ENCODE measurements around the gene PRSS33. TPM values are rescaled to one million over a fixed set of nuclear protein-coding genes. Genes with fewer than 3 reads are reported as not detected.

The PRSS33 gene
- total RNA-seq, 4 donors from 2014 or later: not detected

DNA sequence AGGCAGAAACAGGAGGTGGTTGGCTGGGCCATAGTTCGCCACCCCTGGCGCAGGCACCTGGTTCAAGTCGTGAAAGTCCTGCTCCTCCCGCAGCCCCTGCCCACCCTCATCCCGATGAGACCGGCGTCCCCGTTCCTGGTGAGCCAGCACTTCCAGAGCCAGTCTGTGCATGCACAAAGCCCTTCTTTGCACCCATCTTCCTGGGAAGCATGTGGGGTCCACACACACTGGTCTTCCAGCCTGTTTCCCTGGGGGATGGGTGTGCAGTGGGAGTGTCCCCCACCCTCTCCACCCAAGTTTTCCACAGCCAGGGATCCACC is 41.1 kb upstream of the PRSS33 start:
- Histone ChIP-seq H3K9me3 (no peaks in the 10 kb centered on the region), H3K4me1 (peaks cover 0 to 11% (median 9%) of the 10 kb centered on the region in 3 donors), H3K27ac (no peak overlapping the region), H3K27me3 (peaks cover 0 to 84% (median 0%) of the 10 kb centered on the region in 4 donors), H3K4me3 (no peak overlapping the region), H3K36me3 (no peaks in the 10 kb centered on the region)
- no peak for DNase-seq
- TF ChIP-seq POLR2A (IDR thresholded peaks at IDR 0.05): no peak
- TF ChIP-seq, protein P1, sequence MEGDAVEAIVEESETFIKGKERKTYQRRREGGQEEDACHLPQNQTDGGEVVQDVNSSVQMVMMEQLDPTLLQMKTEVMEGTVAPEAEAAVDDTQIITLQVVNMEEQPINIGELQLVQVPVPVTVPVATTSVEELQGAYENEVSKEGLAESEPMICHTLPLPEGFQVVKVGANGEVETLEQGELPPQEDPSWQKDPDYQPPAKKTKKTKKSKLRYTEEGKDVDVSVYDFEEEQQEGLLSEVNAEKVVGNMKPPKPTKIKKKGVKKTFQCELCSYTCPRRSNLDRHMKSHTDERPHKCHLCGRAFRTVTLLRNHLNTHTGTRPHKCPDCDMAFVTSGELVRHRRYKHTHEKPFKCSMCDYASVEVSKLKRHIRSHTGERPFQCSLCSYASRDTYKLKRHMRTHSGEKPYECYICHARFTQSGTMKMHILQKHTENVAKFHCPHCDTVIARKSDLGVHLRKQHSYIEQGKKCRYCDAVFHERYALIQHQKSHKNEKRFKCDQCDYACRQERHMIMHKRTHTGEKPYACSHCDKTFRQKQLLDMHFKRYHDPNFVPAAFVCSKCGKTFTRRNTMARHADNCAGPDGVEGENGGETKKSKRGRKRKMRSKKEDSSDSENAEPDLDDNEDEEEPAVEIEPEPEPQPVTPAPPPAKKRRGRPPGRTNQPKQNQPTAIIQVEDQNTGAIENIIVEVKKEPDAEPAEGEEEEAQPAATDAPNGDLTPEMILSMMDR (IDR thresholded peaks at IDR 0.05): no peak
- intact Hi-C loops (cut with DNase I): no loop called here
- WGBS, 2 donors: 94 to 98% methylated on average over 6 to 8 of the region's 8 CpGs

- TF ChIP-seq POLR2A (IDR thresholded peaks at IDR 0.05): no peak
- TF ChIP-seq, protein P1 (IDR thresholded peaks at IDR 0.05): no peak
- Histone ChIP-seq H3K4me1 (peaks cover 0 to 11% (median 9%) of the 10 kb centered on the region in 3 donors), H3K4me3 (no peak overlapping the region), H3K27me3 (peaks cover 0 to 83% (median 0%) of the 10 kb centered on the region in 4 donors), H3K9me3 (no peaks in the 10 kb centered on the region), H3K36me3 (no peaks in the 10 kb centered on the region), H3K27ac (no peak overlapping the region)
- 77 to 83% methylated on average over 3 to 9 of the region's 14 CpGs for WGBS, 2 donors
- no peak for DNase-seq
- intact Hi-C loops (cut with DNase I): no loop called here
Observed at GRCh38 chr16:2827831-2828520, 40.6 kb upstream of the PRSS33 start.

GRCh38 chr16:2827374-2827791 is 40.0 kb upstream of the PRSS33 start:
- TF ChIP-seq, protein P1 (IDR thresholded peaks at IDR 0.05): no peak
- TF ChIP-seq POLR2A (IDR thresholded peaks at IDR 0.05): no peak
- intact Hi-C loops (cut with DNase I): no loop called here

DNA sequence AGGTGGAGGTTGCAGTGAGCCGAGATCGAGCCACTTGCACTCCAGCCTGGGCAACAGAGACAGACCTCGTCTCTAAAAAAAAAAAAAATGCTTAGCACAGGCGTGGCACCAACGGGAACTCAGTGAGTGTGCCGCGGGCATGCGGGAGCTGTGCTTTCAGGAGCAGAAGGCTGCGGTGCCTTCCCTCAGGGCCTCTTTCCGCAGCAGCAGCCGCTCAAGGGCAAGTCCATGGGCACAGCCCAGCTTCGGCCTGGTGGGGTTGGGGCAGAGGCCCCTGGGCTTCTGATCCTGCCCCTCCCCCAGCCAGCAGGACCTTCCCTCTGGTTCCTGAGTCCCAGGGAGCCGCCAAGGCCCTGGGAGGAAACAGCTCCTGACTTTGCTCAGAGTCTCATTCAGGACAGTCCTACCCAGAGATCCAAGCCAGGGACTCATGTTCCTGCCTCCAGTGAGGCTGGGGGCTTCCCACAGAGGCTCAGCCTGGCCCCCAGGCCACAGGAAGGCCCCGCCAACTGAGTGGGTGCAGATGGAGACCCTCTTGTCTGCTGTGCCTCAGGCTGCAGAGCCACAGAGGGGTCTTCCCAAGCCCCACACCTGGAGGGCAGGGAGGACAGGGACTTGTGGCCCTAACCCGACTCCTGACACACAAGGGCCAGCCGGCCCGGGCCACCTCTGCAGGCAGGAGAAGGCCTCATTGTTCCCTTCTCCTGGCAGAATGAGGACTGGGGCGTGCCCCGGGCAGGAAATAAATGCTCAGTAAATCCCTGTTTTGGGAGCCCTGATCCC is 39.4 kb upstream of the PRSS33 start:
- H3K4me1 ChIP-seq: peaks cover 0 to 11% (median 9%) of the 10 kb centered on the region in 3 donors
- intact Hi-C loops (cut with DNase I): no loop called here
- no peak overlapping the region for H3K4me3 ChIP-seq
- no peaks in the 10 kb centered on the region for H3K36me3 ChIP-seq
- no peak for DNase-seq
- 51 to 65% methylated on average over 5 to 11 of the region's 19 CpGs for WGBS, 2 donors
- H3K27me3 ChIP-seq: peaks cover 0 to 76% (median 0%) of the 10 kb centered on the region in 4 donors
- H3K27ac ChIP-seq: no peak overlapping the region
- H3K9me3 ChIP-seq: no peaks in the 10 kb centered on the region
- no peak for TF ChIP-seq POLR2A (IDR thresholded peaks at IDR 0.05)
- TF ChIP-seq, protein P1 (IDR thresholded peaks at IDR 0.05): no peak

More at GRCh38 chr16:2827374-2827791, 40.0 kb upstream of the PRSS33 start:
- H3K4me3 ChIP-seq: no peak overlapping the region
- WGBS, 2 donors: 29 to 40% methylated on average over 5 to 7 of the region's 15 CpGs
- H3K4me1 ChIP-seq: peaks cover 0 to 11% (median 9%) of the 10 kb centered on the region in 3 donors
- H3K9me3 ChIP-seq: no peaks in the 10 kb centered on the region
- H3K27me3 ChIP-seq: peaks cover 0 to 77% (median 0%) of the 10 kb centered on the region in 4 donors
- no peak overlapping the region for H3K27ac ChIP-seq
- H3K36me3 ChIP-seq: no peaks in the 10 kb centered on the region
- no peak for DNase-seq

- Histone ChIP-seq H3K27ac (no peak overlapping the region), H3K36me3 (no peaks in the 10 kb centered on the region), H3K9me3 (no peaks in the 10 kb centered on the region), H3K4me3 (no peak overlapping the region), H3K4me1 (peaks cover 0 to 11% (median 9%) of the 10 kb centered on the region in 3 donors), H3K27me3 (peaks cover 0 to 76% (median 0%) of the 10 kb centered on the region in 4 donors)
- no peak for DNase-seq
- intact Hi-C loops (cut with DNase I): no loop called here
- 73 to 79% methylated on average over 2 to 9 of the region's 11 CpGs for WGBS, 2 donors
- TF ChIP-seq, protein P1 (IDR thresholded peaks at IDR 0.05): no peak
- no peak for TF ChIP-seq POLR2A (IDR thresholded peaks at IDR 0.05)
Observed at GRCh38 chr16:2825906-2826305, 38.5 kb upstream of the PRSS33 start.
